ENCODE results near the gene SAAL1.

GRCh38 chr11:18075444-18075843 is 30.4 kb downstream of the SAAL1 start:
- TF ChIP-seq POLR2A (IDR thresholded peaks at IDR 0.05; ENCODE audit: low read length) (no peak), GATA1 (IDR thresholded peaks at IDR 0.05; ENCODE audit: low read depth, low read length) (no peak)

Data from erythroblast (primary cell).